ENCODE results near the gene CACNA2D3. TPM values are rescaled to one million over a fixed set of nuclear protein-coding genes. Genes with fewer than 3 reads are reported as not detected.

The CACNA2D3 gene
- total RNA-seq, 4 donors from 2014 or later: 0.55 to 3.4 (median 1.6) TPM

- intact Hi-C loops (cut with DNase I; ENCODE audit: low total_unique reads) (no loop called here), in situ Hi-C loops (cut with MboI; ENCODE audit: low pct_ligation_motif_present in 1 of 4, low pct_unique_long_range_greater_than_20kb in 1 of 4, low sequenced_read_pairs in 3 of 4) (no loop called here)
- DNase-seq: no peak
- no peaks in the 10 kb centered on the region for H3K27me3 ChIP-seq
- TF ChIP-seq EP300 (IDR thresholded peaks at IDR 0.05; ENCODE audit: low read depth) (no peak), CTCF (IDR thresholded peaks at IDR 0.05) (no peak), POLR2AphosphoS5 (IDR thresholded peaks at IDR 0.05) (no peak), POLR2A (IDR thresholded peaks at IDR 0.05) (no peak)
- H3K4me3 ChIP-seq: no peak overlapping the region
- 46 to 50% methylated on average over 4 of the region's 4 CpGs for WGBS, 2 donors (ENCODE audit: low coverage in 1 of 2)
- H3K9me3 ChIP-seq: no peaks in the 10 kb centered on the region
- no peaks in the 10 kb centered on the region for H3K4me1 ChIP-seq
- no peaks in the 10 kb centered on the region for H3K36me3 ChIP-seq
- H3K27ac ChIP-seq: no peak overlapping the region
Observed at GRCh38 chr3:55074796-55075195, 952.4 kb downstream of the CACNA2D3 start.

- Histone ChIP-seq H3K36me3 (no peaks in the 10 kb centered on the region), H3K4me3 (no peak overlapping the region), H3K27me3 (no peaks in the 10 kb centered on the region), H3K9me3 (no peaks in the 10 kb centered on the region), H3K27ac (no peak overlapping the region), H3K4me1 (no peaks in the 10 kb centered on the region)
- 70 to 83% methylated on average over 6 of the region's 6 CpGs for WGBS, 2 donors (ENCODE audit: low coverage in 1 of 2)
- no peak for TF ChIP-seq POLR2A (IDR thresholded peaks at IDR 0.05)
- TF ChIP-seq CTCF (IDR thresholded peaks at IDR 0.05): no peak
- no peak for TF ChIP-seq EP300 (IDR thresholded peaks at IDR 0.05; ENCODE audit: low read depth)
- no peak for TF ChIP-seq POLR2AphosphoS5 (IDR thresholded peaks at IDR 0.05)
- intact Hi-C loops (cut with DNase I; ENCODE audit: low total_unique reads) (no loop called here), in situ Hi-C loops (cut with MboI; ENCODE audit: low pct_ligation_motif_present in 1 of 4, low pct_unique_long_range_greater_than_20kb in 1 of 4, low sequenced_read_pairs in 3 of 4) (no loop called here)
- no peak for DNase-seq
Observed at GRCh38 chr3:55075846-55076245, 953.5 kb downstream of the CACNA2D3 start.

GRCh38 chr3:55077726-55078125, 955.4 kb downstream of the CACNA2D3 start:
- no peaks in the 10 kb centered on the region for H3K36me3 ChIP-seq
- no peaks in the 10 kb centered on the region for H3K9me3 ChIP-seq
- no peaks in the 10 kb centered on the region for H3K4me1 ChIP-seq
- H3K27ac ChIP-seq: no peak overlapping the region
- 83 to 87% methylated on average over 7 of the region's 7 CpGs for WGBS, 2 donors (ENCODE audit: low coverage in 1 of 2)
- no peak overlapping the region for H3K4me3 ChIP-seq
- TF ChIP-seq CTCF (IDR thresholded peaks at IDR 0.05): no peak
- TF ChIP-seq POLR2A (IDR thresholded peaks at IDR 0.05): no peak
- no peak for TF ChIP-seq POLR2AphosphoS5 (IDR thresholded peaks at IDR 0.05)
- TF ChIP-seq EP300 (IDR thresholded peaks at IDR 0.05; ENCODE audit: low read depth): no peak
- intact Hi-C loops (cut with DNase I; ENCODE audit: low total_unique reads) (no loop called here), in situ Hi-C loops (cut with MboI; ENCODE audit: low pct_ligation_motif_present in 1 of 4, low pct_unique_long_range_greater_than_20kb in 1 of 4, low sequenced_read_pairs in 3 of 4) (no loop called here)
- H3K27me3 ChIP-seq: no peaks in the 10 kb centered on the region
- DNase-seq: no peak

GRCh38 chr3:55078876-55079275, 956.5 kb downstream of the CACNA2D3 start:
- DNase-seq: no peak
- H3K27me3 ChIP-seq: no peaks in the 10 kb centered on the region
- in situ Hi-C loops (cut with MboI; ENCODE audit: low pct_ligation_motif_present in 1 of 4, low pct_unique_long_range_greater_than_20kb in 1 of 4, low sequenced_read_pairs in 3 of 4): no loop called here
- WGBS, 2 donors (ENCODE audit: low coverage in 1 of 2): 82 to 89% methylated on average over 3 to 7 of the region's 7 CpGs
- no peak overlapping the region for H3K27ac ChIP-seq
- no peaks in the 10 kb centered on the region for H3K36me3 ChIP-seq
- no peak overlapping the region for H3K4me3 ChIP-seq
- no peaks in the 10 kb centered on the region for H3K9me3 ChIP-seq
- TF ChIP-seq EP300 (IDR thresholded peaks at IDR 0.05; ENCODE audit: low read depth): no peak
- no peak for TF ChIP-seq POLR2A (IDR thresholded peaks at IDR 0.05)
- no peak for TF ChIP-seq CTCF (IDR thresholded peaks at IDR 0.05)
- TF ChIP-seq POLR2AphosphoS5 (IDR thresholded peaks at IDR 0.05): no peak
- intact Hi-C loops (cut with DNase I; ENCODE audit: low total_unique reads): no loop called here
- no peaks in the 10 kb centered on the region for H3K4me1 ChIP-seq

All from transverse colon (tissue), 4 donors.